B cell (primary cell): ENCODE measurements around the gene NCEH1. TPM values are rescaled to one million over a fixed set of nuclear protein-coding genes. Genes with fewer than 3 reads are reported as not detected.

Experiments
- ATAC-seq: fragments of 200-7000 bp; cut with Tn5 transposase; one replicate; pipeline ENCODE4 v1.10.0; 2021; ENCODE audit warnings: low read depth, mild to moderate bottlenecking, moderate number of reproducible peaks, moderate library complexity
- CTCF ChIA-PET: fragments of 350-600 bp; sonication (Branson Sonifier 250); formaldehyde crosslinking; loops from one replicate; lab custom pipeline; 2021; ENCODE audit warnings: antibody characterized with exemption, inconsistent platforms; lab: Charles Lee
- POLR2A ChIA-PET: fragments of 350-600 bp; sonication (Branson Sonifier 250); formaldehyde crosslinking; loops from one replicate; lab custom pipeline; 2021; ENCODE audit warnings: antibody characterized with exemption; lab: Charles Lee
- DNase-seq: peaks from one replicate; pipeline ENCODE4 v3.0.0; 2013
- H2AFZ ChIP-seq: 2 replicates; pipeline ENCODE4 v1.6.1; 2012; ENCODE audit warnings: mild to moderate bottlenecking, low read depth, low read length; ENCODE audit not compliant: insufficient read depth, poor library complexity, severe bottlenecking
- H3K27ac ChIP-seq, 2 donors: 1 replicate in 1 of 2; 2 replicates in 1 of 2; pipeline ENCODE4 v1.5.1; 2012 to 2013; ENCODE audit warnings: low read length in 2 of 2, mild to moderate bottlenecking in 2 of 2, moderate library complexity in 1 of 2
- H3K27me3 ChIP-seq, 4 experiments: fragments of 200-600 bp in 1 of 4; sonication (generic) in 1 of 4; replicated peaks in 1 of 4; 1 replicate in 2 of 4; 2 replicates in 2 of 4; pipeline versions ENCODE4 v1.6.1 to v1.7.0; 2013 to 2016; ENCODE audit warnings: low read length in 3 of 4, mild to moderate bottlenecking in 2 of 4, mixed read lengths in 1 of 4, moderate library complexity in 1 of 4; ENCODE audit not compliant: insufficient read depth in 4 of 4, control insufficient read depth in 3 of 4; ENCODE audit errors: control extremely low read depth in 1 of 4
- H3K36me3 ChIP-seq, 2 experiments: replicated peaks in 1 of 2; 1 replicate in 1 of 2; 2 replicates in 1 of 2; pipeline versions ENCODE4 v1.6.1 to v1.7.1; 2013; ENCODE audit warnings: low read length in 1 of 2; ENCODE audit not compliant: insufficient read depth in 2 of 2, control insufficient read depth in 1 of 2; ENCODE audit errors: control extremely low read depth in 1 of 2, extremely low read depth in 1 of 2
- H3K4me1 ChIP-seq, 2 donors: fragments of 200-600 bp in 1 of 2; sonication (generic) in 1 of 2; 1 replicate in 1 of 2; 2 replicates in 1 of 2; pipeline versions ENCODE4 v1.5.1 to v1.6.1; 2013 to 2017; ENCODE audit warnings: low read length in 2 of 2; ENCODE audit not compliant: control insufficient read depth in 2 of 2, insufficient read depth in 2 of 2
- H3K4me2 ChIP-seq: replicated peaks from 2 replicates; pipeline ENCODE3; 2012; ENCODE audit warnings: mild to moderate bottlenecking, low read depth, low read length; ENCODE audit not compliant: poor library complexity, severe bottlenecking
- H3K4me3 ChIP-seq, 5 experiments: fragments of 200-600 bp in 1 of 5; sonication (generic) in 1 of 5; 1 replicate in 3 of 5; 2 replicates in 2 of 5; pipeline versions ENCODE4 v1.5.1 to v1.7.0; 2011 to 2016; ENCODE audit warnings: low read length in 4 of 5, mild to moderate bottlenecking in 4 of 5, low read depth in 2 of 5, control low read depth in 1 of 5, moderate library complexity in 1 of 5; ENCODE audit not compliant: insufficient read depth in 1 of 5; ENCODE audit errors: control extremely low read depth in 1 of 5, extremely low read depth in 1 of 5
- H3K79me2 ChIP-seq: fragments of 200-600 bp; sonication (generic); one replicate; pipeline ENCODE4 v1.6.0; 2016; ENCODE audit warnings: low read length; ENCODE audit not compliant: control insufficient read depth, insufficient read depth
- H3K9ac ChIP-seq: fragments of 200-600 bp; sonication (generic); 2 replicates; pipeline ENCODE4 v1.6.1; 2017; ENCODE audit warnings: mild to moderate bottlenecking, low read length, moderate library complexity
- H3K9me3 ChIP-seq, 3 donors: one replicate each; pipeline versions ENCODE4 v1.6.1 to v1.7.1; 2013; ENCODE audit warnings: low read length in 2 of 3; ENCODE audit not compliant: control insufficient read depth in 2 of 3, insufficient read depth in 1 of 3; ENCODE audit errors: control extremely low read depth in 1 of 3
- H4K20me1 ChIP-seq: 2 replicates; pipeline ENCODE4 v1.6.0; 2012; ENCODE audit warnings: mild to moderate bottlenecking, low read length; ENCODE audit not compliant: insufficient read depth, control insufficient read depth, poor library complexity, severe bottlenecking
- H3K27ac Mint-ChIP-seq: one replicate; pipeline ENCODE4 v1.8.0; 2021; ENCODE audit warnings: mixed read lengths
- H3K27me3 Mint-ChIP-seq: one replicate; pipeline ENCODE4 v1.8.0; 2021; ENCODE audit warnings: mixed read lengths
- H3K4me1 Mint-ChIP-seq: one replicate; pipeline ENCODE4 v1.8.0; 2021; ENCODE audit warnings: mixed read lengths
- H3K4me3 Mint-ChIP-seq: one replicate; pipeline ENCODE4 v1.8.0; 2021; ENCODE audit warnings: mixed read lengths
- H3K9me3 Mint-ChIP-seq: one replicate; pipeline ENCODE4 v1.8.0; 2022; ENCODE audit warnings: mixed read lengths; ENCODE audit not compliant: insufficient read depth
- EZH2 ChIP-seq: IDR thresholded peaks from 2 replicates; pipeline ENCODE4 v1.6.1; 2012; ENCODE audit warnings: borderline replicate concordance, low read depth, mild to moderate bottlenecking, moderate library complexity, low read length; ENCODE audit not compliant: insufficient read depth, poor library complexity, severe bottlenecking
- WGBS: methylation state at CpG from one replicate; pipeline ENCODE4 v1.1.5; 2013; ENCODE audit warnings: missing lambda C conversion rate; ENCODE audit not compliant: insufficient coverage; 5-methylcytosine and 5-hydroxymethylcytosine counted together
- intact Hi-C: fragments of 100-400 bp; cut with micrococcal nuclease; formaldehyde crosslinking; loops from one replicate; pipeline ENCODE4 v1.10.0; 2022
- polyA plus RNA-seq: library from polyadenylated mRNA; depleted of rRNA; stranded (reverse); fragments of >200 nt; gene quantifications from 2 replicates; pipeline ENCODE4 v1.2.3, GENCODE V29; 2012
- total RNA-seq, 2 donors: library from RNA; stranded (reverse); fragments of 120-200 nt in 1 of 2; gene quantifications; 1 replicate in 1 of 2; 2 replicates in 1 of 2; pipeline versions ENCODE4 v1.2.3 to v1.2.4, GENCODE V29; 2013 to 2022
- TF ChIP-seq, protein P1 (sequence below): fragments of 200-600 bp; IDR thresholded peaks from one replicate; pipeline ENCODE4 v1.8.0; 2022; ENCODE audit warnings: antibody characterized with exemption, mild to moderate bottlenecking

Gene NCEH1
- total and polyA plus RNA-seq, 2 donors (not counting 1 experiment from before 2014, with no cell fraction given): 3.4 to 8.6 TPM

DNA sequence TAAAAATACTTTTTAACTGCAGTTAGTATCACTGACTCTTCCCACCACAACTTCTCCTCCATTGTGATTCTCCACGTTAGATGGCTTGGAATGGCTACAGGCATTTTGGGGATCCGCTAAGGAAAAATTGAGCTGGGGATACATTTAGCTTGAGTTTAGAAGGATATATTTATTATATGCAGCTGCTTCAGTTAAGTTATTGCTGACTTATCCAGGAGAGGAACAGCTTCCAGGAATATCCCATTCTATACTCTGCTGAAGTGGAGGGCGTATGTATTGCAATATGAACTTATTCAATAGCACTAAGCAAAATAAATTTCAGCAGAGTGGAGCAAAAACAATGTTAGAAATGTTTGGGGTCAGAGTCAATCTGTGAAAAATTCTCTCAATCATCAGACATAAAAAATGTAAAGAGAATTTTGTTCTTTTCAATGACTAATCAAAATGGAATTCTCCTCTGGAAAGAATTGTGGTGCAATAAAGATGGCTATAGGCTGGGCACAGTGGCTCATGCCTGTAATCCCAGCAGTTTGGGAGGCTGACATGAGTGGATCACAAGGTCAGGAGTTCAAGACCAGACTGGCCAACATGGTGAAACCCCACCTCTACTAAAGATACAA, 84.7 kb downstream of the NCEH1 start:
- Histone ChIP-seq H3K27me3 (no peaks in the 10 kb centered on the region), H3K4me1 (no peaks in the 10 kb centered on the region), H3K27ac (no peak overlapping the region), H3K36me3 (no peaks in the 10 kb centered on the region), H4K20me1 (no peaks in the 10 kb centered on the region), H3K4me3 (no peak overlapping the region), H3K79me2 (no peaks in the 10 kb centered on the region), H3K4me2 (no peak overlapping the region), H3K9ac (no peak overlapping the region), H3K9me3 (no peaks in the 10 kb centered on the region), H2AFZ (no peak overlapping the region)
- H3K27ac Mint-ChIP-seq: no peak overlapping the region
- ChIA-PET POLR2A (no interaction called here), CTCF (interaction anchor here (1.1 to 4.2 kb wide), 2 partner anchors 8 to 31 kb away, joined by 4 to 19 read pairs; no protein-coding TSS in a partner anchor)
- H3K27me3 Mint-ChIP-seq: no peaks in the 10 kb centered on the region
- peaks cover 1% of the 10 kb centered on the region for H3K4me1 Mint-ChIP-seq
- no peak for DNase-seq
- intact Hi-C loops: no loop called here
- no peaks in the 10 kb centered on the region for H3K9me3 Mint-ChIP-seq
- no peak overlapping the region for H3K4me3 Mint-ChIP-seq
- no CpG with 5 or more reads among the region's 3 CpGs for WGBS
- no peak for TF ChIP-seq EZH2
- TF ChIP-seq, protein P1, sequence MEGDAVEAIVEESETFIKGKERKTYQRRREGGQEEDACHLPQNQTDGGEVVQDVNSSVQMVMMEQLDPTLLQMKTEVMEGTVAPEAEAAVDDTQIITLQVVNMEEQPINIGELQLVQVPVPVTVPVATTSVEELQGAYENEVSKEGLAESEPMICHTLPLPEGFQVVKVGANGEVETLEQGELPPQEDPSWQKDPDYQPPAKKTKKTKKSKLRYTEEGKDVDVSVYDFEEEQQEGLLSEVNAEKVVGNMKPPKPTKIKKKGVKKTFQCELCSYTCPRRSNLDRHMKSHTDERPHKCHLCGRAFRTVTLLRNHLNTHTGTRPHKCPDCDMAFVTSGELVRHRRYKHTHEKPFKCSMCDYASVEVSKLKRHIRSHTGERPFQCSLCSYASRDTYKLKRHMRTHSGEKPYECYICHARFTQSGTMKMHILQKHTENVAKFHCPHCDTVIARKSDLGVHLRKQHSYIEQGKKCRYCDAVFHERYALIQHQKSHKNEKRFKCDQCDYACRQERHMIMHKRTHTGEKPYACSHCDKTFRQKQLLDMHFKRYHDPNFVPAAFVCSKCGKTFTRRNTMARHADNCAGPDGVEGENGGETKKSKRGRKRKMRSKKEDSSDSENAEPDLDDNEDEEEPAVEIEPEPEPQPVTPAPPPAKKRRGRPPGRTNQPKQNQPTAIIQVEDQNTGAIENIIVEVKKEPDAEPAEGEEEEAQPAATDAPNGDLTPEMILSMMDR: no peak
- no peak for ATAC-seq

DNA sequence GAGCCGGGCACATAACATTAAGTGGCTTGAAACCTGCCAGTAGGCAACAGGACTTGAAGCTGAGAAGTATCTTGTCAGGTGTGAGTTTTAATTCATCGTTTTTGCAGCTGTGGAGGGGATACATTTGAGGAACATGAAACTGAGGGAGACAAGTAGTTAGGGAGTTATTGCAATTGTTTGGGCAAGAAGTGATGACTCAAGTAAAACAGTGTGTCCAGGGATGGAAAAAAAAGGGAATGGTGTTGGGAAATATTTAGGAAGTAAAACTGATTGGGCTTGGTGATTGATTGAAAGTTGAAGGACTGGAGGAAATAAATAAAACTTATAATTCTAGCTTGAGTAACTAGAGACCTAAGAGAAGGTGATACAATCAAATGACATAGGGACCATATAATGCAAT, 85.5 kb downstream of the NCEH1 start:
- TF ChIP-seq EZH2: no peak
- TF ChIP-seq, protein P1: no peak
- POLR2A ChIA-PET: no interaction called here
- no peaks in the 10 kb centered on the region for H3K79me2 ChIP-seq
- no peaks in the 10 kb centered on the region for H3K9me3 ChIP-seq
- no peaks in the 10 kb centered on the region for H3K27me3 Mint-ChIP-seq
- no peak for DNase-seq
- peaks cover 1% of the 10 kb centered on the region for H3K4me1 Mint-ChIP-seq
- no peaks in the 10 kb centered on the region for H3K9me3 Mint-ChIP-seq
- no peak overlapping the region for H3K4me3 ChIP-seq
- no peaks in the 10 kb centered on the region for H4K20me1 ChIP-seq
- CTCF ChIA-PET: interaction anchor here (0.7 to 4.2 kb wide), 6 partner anchors 8 to 277 kb away, joined by 4 to 19 read pairs (median 6); no protein-coding TSS in a partner anchor
- no peaks in the 10 kb centered on the region for H3K4me1 ChIP-seq
- H3K27ac Mint-ChIP-seq: no peak overlapping the region
- 83% methylated on average over 2 of the region's 2 CpGs for WGBS
- H3K27ac ChIP-seq: no peak overlapping the region
- no peak overlapping the region for H3K4me2 ChIP-seq
- no peaks in the 10 kb centered on the region for H3K36me3 ChIP-seq
- H3K9ac ChIP-seq: no peak overlapping the region
- no peaks in the 10 kb centered on the region for H3K27me3 ChIP-seq
- H3K4me3 Mint-ChIP-seq: no peak overlapping the region
- no peak overlapping the region for H2AFZ ChIP-seq
- no peak for ATAC-seq
- intact Hi-C loops: no loop called here
